Ishikawa (cell line): ENCODE measurements around the gene MAD1L1.

Source experiments
- CEBPB ChIP-seq: IDR thresholded peaks from 2 replicates; pipeline ENCODE4 v1.6.1; 2012
- CREB1 ChIP-seq: IDR thresholded peaks from 2 replicates; pipeline ENCODE4 v1.6.1; 2012; ENCODE audit warnings: low read depth
- EGR1 ChIP-seq: IDR thresholded peaks from 2 replicates; pipeline ENCODE4 v1.6.1; 2012
- EP300 ChIP-seq: IDR thresholded peaks from 2 replicates; pipeline ENCODE4 v1.6.1; 2012; ENCODE audit warnings: borderline replicate concordance
- FOXM1 ChIP-seq: IDR thresholded peaks from 2 replicates; pipeline ENCODE4 v1.6.1; 2012; ENCODE audit warnings: low read depth, borderline replicate concordance
- MAX ChIP-seq: IDR thresholded peaks from 2 replicates; pipeline ENCODE4 v1.6.1; 2012
- NFIC ChIP-seq: IDR thresholded peaks from 2 replicates; pipeline ENCODE4 v1.6.1; 2012
- RAD21 ChIP-seq: IDR thresholded peaks from 2 replicates; pipeline ENCODE4 v1.6.1; 2012; ENCODE audit warnings: low read depth
- REST ChIP-seq: IDR thresholded peaks from 2 replicates; pipeline ENCODE4 v1.6.1; 2012; ENCODE audit warnings: low read depth, mild to moderate bottlenecking
- TAF1 ChIP-seq: IDR thresholded peaks from 2 replicates; pipeline ENCODE4 v1.6.1; 2012; ENCODE audit warnings: low read depth, mild to moderate bottlenecking
- TCF12 ChIP-seq: IDR thresholded peaks from 2 replicates; pipeline ENCODE4 v1.6.1; 2012; ENCODE audit warnings: low read depth
- TEAD4 ChIP-seq: IDR thresholded peaks from 2 replicates; pipeline ENCODE4 v1.6.1; 2012
- USF1 ChIP-seq: IDR thresholded peaks from 2 replicates; pipeline ENCODE4 v1.6.1; 2012
- YY1 ChIP-seq: IDR thresholded peaks from 2 replicates; pipeline ENCODE4 v1.6.1; 2012; ENCODE audit warnings: low read depth
- ZBTB7A ChIP-seq: IDR thresholded peaks from 2 replicates; pipeline ENCODE4 v1.6.1; 2012; ENCODE audit warnings: low read depth

The MAD1L1 gene

GRCh38 chr7:1910081-1910685 lies 322.6 kb downstream of the MAD1L1 start:
- no peak for TF ChIP-seq EP300
- TF ChIP-seq REST: no peak
- TF ChIP-seq EGR1: no peak
- no peak for TF ChIP-seq USF1
- no peak for TF ChIP-seq FOXM1
- TF ChIP-seq NFIC: no peak
- no peak for TF ChIP-seq TAF1
- no peak for TF ChIP-seq ZBTB7A
- TF ChIP-seq MAX: no peak
- TF ChIP-seq YY1: no peak

GRCh38 chr7:1909476-1909875 lies 323.3 kb downstream of the MAD1L1 start:
- TF ChIP-seq NFIC (no peak), MAX (no peak), FOXM1 (no peak), USF1 (no peak), TCF12 (no peak), EGR1 (no peak), CEBPB (no peak), TEAD4 (no peak), ZBTB7A (no peak), RAD21 (no peak), EP300 (no peak), CREB1 (no peak), REST (no peak), TAF1 (no peak), YY1 (no peak)

GRCh38 chr7:1908823-1909420 lies 323.8 kb downstream of the MAD1L1 start:
- TF ChIP-seq TEAD4 (no peak), EP300 (no peak), CREB1 (no peak), TCF12 (no peak), NFIC (no peak), YY1 (no peak), EGR1 (no peak), RAD21 (no peak), ZBTB7A (no peak), REST (no peak), FOXM1 (no peak), CEBPB (no peak), USF1 (no peak), TAF1 (no peak), MAX (no peak)
